Left lung (tissue), 10 donors: ENCODE measurements around the gene SLCO4C1. TPM values are rescaled to one million over a fixed set of nuclear protein-coding genes. Genes with fewer than 3 reads are reported as not detected.
A peak's percentile ranks its signal among the peaks of the same experiment; 100 is the strongest.

Experiments
- ATAC-seq: fragments of 200-7000 bp; cut with Tn5 transposase; one replicate; pipeline ENCODE4 v1.9.1; 2020; ENCODE audit warnings: moderate library complexity
- DNase-seq, 4 donors: peaks; one replicate each; pipeline ENCODE4 v3.0.0-alpha.2; 2013 to 2020
- H3K27ac ChIP-seq, 2 donors: fragments of 200-600 bp; sonication (generic) in 1 of 2; one replicate each; pipeline versions ENCODE4 v1.5.0 to v1.8.0; 2020 to 2021
- H3K27me3 ChIP-seq, 2 donors: fragments of 200-600 bp; sonication (generic) in 1 of 2; one replicate each; pipeline versions ENCODE4 v1.5.0 to v1.8.0; 2020 to 2021
- H3K36me3 ChIP-seq, 2 donors: fragments of 200-600 bp; sonication (generic) in 1 of 2; one replicate each; pipeline versions ENCODE4 v1.5.0 to v1.8.0; 2020 to 2021
- H3K4me1 ChIP-seq, 2 donors: fragments of 200-600 bp; one replicate each; pipeline ENCODE4 v1.8.0; 2021
- H3K4me3 ChIP-seq, 2 donors: fragments of 200-600 bp; sonication (generic) in 1 of 2; one replicate each; pipeline versions ENCODE4 v1.5.0 to v1.8.0; 2020 to 2021; ENCODE audit warnings: mild to moderate bottlenecking in 1 of 2
- H3K9me3 ChIP-seq, 2 donors: fragments of 200-600 bp; sonication (generic) in 1 of 2; one replicate each; pipeline versions ENCODE4 v1.5.0 to v1.8.0; 2020 to 2021
- intact Hi-C, 2 donors: fragments of 100-400 bp; cut with DNase I; formaldehyde crosslinking; loops; one replicate each; pipeline versions ENCODE4 v1.11.2 to v1.14.2; 2022
- polyA plus RNA-seq, 6 donors: library from polyadenylated mRNA; unstranded; fragments of 120-200 nt; gene quantifications; one replicate each; pipeline ENCODE4 v1.2.1, GENCODE V29; 2013; ENCODE audit not compliant: insufficient read length in 6 of 6
- total RNA-seq, 2 donors: library from RNA; stranded (reverse); fragmentation: NEBNext Ultra II Directional; extraction: Animal tissue kit (Norgen Biotek cat#: 25700); gene quantifications; one replicate each; pipeline ENCODE4 v1.2.1, GENCODE V29; 2021
- TF ChIP-seq, protein P1 (sequence below), 2 donors: fragments of 200-600 bp; sonication (generic) in 1 of 2; IDR thresholded peaks; one replicate each; pipeline versions ENCODE4 v1.5.0 to v1.8.0; 2021; ENCODE audit warnings: antibody characterized with exemption in 2 of 2
- donor health status: DM: no; HTN: yes; CAD: no.
- donor health status: DM: no; HTN: no; CAD: no.

The SLCO4C1 gene
- total and polyA plus RNA-seq, 8 donors = 1.2 to 39.8 (median 1.9) TPM

- Histone ChIP-seq H3K27ac (no peak overlapping the region), H3K9me3 (peaks cover 0 to 14% of the 10 kb centered on the region in 2 donors), H3K27me3 (no peaks in the 10 kb centered on the region), H3K4me1 (no peaks in the 10 kb centered on the region), H3K4me3 (no peak overlapping the region), H3K36me3 (no peaks in the 10 kb centered on the region)
- intact Hi-C loops = no loop called here
- TF ChIP-seq, protein P1, sequence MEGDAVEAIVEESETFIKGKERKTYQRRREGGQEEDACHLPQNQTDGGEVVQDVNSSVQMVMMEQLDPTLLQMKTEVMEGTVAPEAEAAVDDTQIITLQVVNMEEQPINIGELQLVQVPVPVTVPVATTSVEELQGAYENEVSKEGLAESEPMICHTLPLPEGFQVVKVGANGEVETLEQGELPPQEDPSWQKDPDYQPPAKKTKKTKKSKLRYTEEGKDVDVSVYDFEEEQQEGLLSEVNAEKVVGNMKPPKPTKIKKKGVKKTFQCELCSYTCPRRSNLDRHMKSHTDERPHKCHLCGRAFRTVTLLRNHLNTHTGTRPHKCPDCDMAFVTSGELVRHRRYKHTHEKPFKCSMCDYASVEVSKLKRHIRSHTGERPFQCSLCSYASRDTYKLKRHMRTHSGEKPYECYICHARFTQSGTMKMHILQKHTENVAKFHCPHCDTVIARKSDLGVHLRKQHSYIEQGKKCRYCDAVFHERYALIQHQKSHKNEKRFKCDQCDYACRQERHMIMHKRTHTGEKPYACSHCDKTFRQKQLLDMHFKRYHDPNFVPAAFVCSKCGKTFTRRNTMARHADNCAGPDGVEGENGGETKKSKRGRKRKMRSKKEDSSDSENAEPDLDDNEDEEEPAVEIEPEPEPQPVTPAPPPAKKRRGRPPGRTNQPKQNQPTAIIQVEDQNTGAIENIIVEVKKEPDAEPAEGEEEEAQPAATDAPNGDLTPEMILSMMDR (IDR thresholded peaks at IDR 0.05) = peak; percentile 62 to 69
- ATAC-seq (peak; percentile 75), DNase-seq (peak in 1 of 4 donors; percentile 12)
These were observed 72.3 kb downstream of the SLCO4C1 start for GRCh38 chr5:102223542-102224477.

GRCh38 chr5:102222772-102223171, 73.3 kb downstream of the SLCO4C1 start:
- DNase-seq (no peak), ATAC-seq (peak; percentile 70)
- Histone ChIP-seq H3K36me3 (no peaks in the 10 kb centered on the region), H3K4me1 (no peaks in the 10 kb centered on the region), H3K9me3 (peaks cover 0 to 14% of the 10 kb centered on the region in 2 donors), H3K27ac (no peak overlapping the region), H3K4me3 (no peak overlapping the region), H3K27me3 (no peaks in the 10 kb centered on the region)
- intact Hi-C loops = no loop called here
- TF ChIP-seq, protein P1 (IDR thresholded peaks at IDR 0.05) = no peak

- H3K36me3 ChIP-seq = no peaks in the 10 kb centered on the region
- no peak overlapping the region for H3K27ac ChIP-seq
- H3K4me3 ChIP-seq = no peak overlapping the region
- DNase-seq (no peak), ATAC-seq (no peak)
- intact Hi-C loops = no loop called here
- TF ChIP-seq, protein P1 (IDR thresholded peaks at IDR 0.05) = no peak
- H3K4me1 ChIP-seq = no peaks in the 10 kb centered on the region
- no peaks in the 10 kb centered on the region for H3K27me3 ChIP-seq
- peaks cover 0 to 14% of the 10 kb centered on the region in 2 donors for H3K9me3 ChIP-seq
These were observed 74.1 kb downstream of the SLCO4C1 start for GRCh38 chr5:102221949-102222348.

GRCh38 chr5:102218159-102218558, 77.9 kb downstream of the SLCO4C1 start:
- no peaks in the 10 kb centered on the region for H3K4me1 ChIP-seq
- no peak overlapping the region for H3K4me3 ChIP-seq
- intact Hi-C loops = no loop called here
- no peaks in the 10 kb centered on the region for H3K36me3 ChIP-seq
- ATAC-seq = no peak
- H3K27ac ChIP-seq = no peak overlapping the region
- H3K9me3 ChIP-seq = peaks cover 0 to 14% of the 10 kb centered on the region in 2 donors
- TF ChIP-seq, protein P1 (IDR thresholded peaks at IDR 0.05) = no peak
- H3K27me3 ChIP-seq = no peaks in the 10 kb centered on the region
- DNase-seq = no peak

DNA sequence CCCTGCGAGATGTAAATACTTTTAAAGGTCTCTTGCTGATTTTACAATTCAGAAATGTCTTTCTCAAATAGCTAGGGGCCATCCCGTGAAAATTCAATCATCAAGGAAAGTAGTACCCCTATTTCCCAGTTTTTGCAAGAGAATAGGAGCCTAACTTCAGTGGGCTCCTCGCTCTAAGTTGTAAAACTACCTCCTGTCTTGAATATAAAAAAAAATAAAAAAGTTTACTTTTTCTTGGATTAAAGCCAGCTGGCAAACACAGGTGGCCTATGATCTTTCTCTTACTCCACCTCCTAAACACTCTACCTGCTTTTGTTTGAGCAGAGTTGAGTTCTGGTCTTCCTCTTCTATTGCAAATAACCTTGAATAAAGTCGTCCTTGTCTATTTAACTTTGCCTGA, 79.4 kb downstream of the SLCO4C1 start:
- peak; percentile 43 for ATAC-seq
- H3K4me3 ChIP-seq = no peak overlapping the region
- intact Hi-C loops = no loop called here
- no peak overlapping the region for H3K27ac ChIP-seq
- peak in 1 of 4 donors; percentile 12 for DNase-seq
- TF ChIP-seq, protein P1 (IDR thresholded peaks at IDR 0.05) = no peak
- no peaks in the 10 kb centered on the region for H3K4me1 ChIP-seq
- no peaks in the 10 kb centered on the region for H3K36me3 ChIP-seq
- no peaks in the 10 kb centered on the region for H3K27me3 ChIP-seq
- H3K9me3 ChIP-seq = peaks cover 0 to 10% of the 10 kb centered on the region in 2 donors
